Endodermal cell (in vitro differentiated cells): ENCODE results near the gene MYRIP. TPM values are rescaled to one million over a fixed set of nuclear protein-coding genes. Genes with fewer than 3 reads are reported as not detected.

Source experiments
- DNase-seq: peaks from one replicate; pipeline ENCODE4 v3.0.0-alpha.2; 2017
- H3K27ac ChIP-seq: 2 replicates; pipeline ENCODE4 v1.5.1; 2013; ENCODE audit warnings: mild to moderate bottlenecking, low read depth, low read length, moderate library complexity
- H3K27me3 ChIP-seq: 2 replicates; pipeline ENCODE4 v1.6.1; 2013; ENCODE audit warnings: mild to moderate bottlenecking, low read length, moderate library complexity; ENCODE audit not compliant: insufficient read depth, control insufficient read depth, poor library complexity, severe bottlenecking
- H3K36me3 ChIP-seq: 2 replicates; pipeline ENCODE4 v1.7.0; 2013; ENCODE audit warnings: mild to moderate bottlenecking, low read length, moderate library complexity; ENCODE audit not compliant: control insufficient read depth, insufficient read depth
- H3K4me1 ChIP-seq: one replicate; pipeline ENCODE4 v1.7.0; 2013; ENCODE audit warnings: low read length; ENCODE audit not compliant: control insufficient read depth, insufficient read depth
- H3K4me3 ChIP-seq: 2 replicates; pipeline ENCODE4 v1.5.1; 2013; ENCODE audit warnings: mild to moderate bottlenecking, low read length, moderate library complexity
- H3K9ac ChIP-seq: 2 replicates; pipeline ENCODE4 v1.6.1; 2013; ENCODE audit warnings: mild to moderate bottlenecking, low read length, moderate library complexity; ENCODE audit not compliant: poor library complexity, severe bottlenecking; ENCODE audit errors: extremely low read depth
- H3K9me3 ChIP-seq: 2 replicates; pipeline ENCODE4 v1.6.1; 2013; ENCODE audit warnings: mild to moderate bottlenecking, low read length, moderate library complexity; ENCODE audit not compliant: control insufficient read depth
- H3K27ac Mint-ChIP-seq: 2 replicates; pipeline ENCODE4 v1.8.0; 2020; ENCODE audit warnings: mixed read lengths
- H3K27me3 Mint-ChIP-seq: 2 replicates; pipeline ENCODE4 v1.8.0; 2021; ENCODE audit warnings: mild to moderate bottlenecking, mixed read lengths; ENCODE audit not compliant: insufficient read depth
- H3K36me3 Mint-ChIP-seq: 2 replicates; pipeline ENCODE4 v1.8.0; 2020; ENCODE audit warnings: low read depth, mixed read lengths
- H3K4me1 Mint-ChIP-seq: 2 replicates; pipeline ENCODE4 v1.8.0; 2020; ENCODE audit warnings: mixed read lengths
- H3K4me3 Mint-ChIP-seq: 2 replicates; pipeline ENCODE4 v1.8.0; 2020; ENCODE audit warnings: mild to moderate bottlenecking, moderate library complexity, mixed read lengths
- H3K9me3 Mint-ChIP-seq: 2 replicates; pipeline ENCODE4 v1.8.0; 2020; ENCODE audit warnings: mild to moderate bottlenecking, mixed read lengths
- WGBS, 2 experiments: methylation state at CpG; one replicate each; pipeline versions ENCODE4 v1.1.5 to v1.1.7; 2013; ENCODE audit warnings: missing lambda C conversion rate in 2 of 2, mixed read lengths in 1 of 2; ENCODE audit not compliant: insufficient coverage in 1 of 2, insufficient read length in 1 of 2; 5-methylcytosine and 5-hydroxymethylcytosine counted together
- total RNA-seq, 2 donors: library from RNA; stranded (reverse); fragmentation: NEBNext Ultra II Directional in 1 of 2; extraction: Animal tissue kit (Norgen Biotek cat#: 25700) in 1 of 2; gene quantifications; 2 replicates in 1 of 2; 3 replicates in 1 of 2; pipeline ENCODE4 v1.2.1, GENCODE V29; 2021
- TF ChIP-seq, protein P1 (sequence below): fragments of 200-600 bp; sonication (generic); conservative IDR thresholded peaks from 2 replicates; pipeline ENCODE4 v1.5.0; 2021; ENCODE audit warnings: antibody characterized with exemption, mild to moderate bottlenecking

MYRIP gene
- total RNA-seq, 2 donors from 2014 or later: 4.3 to 4.6 TPM

DNA sequence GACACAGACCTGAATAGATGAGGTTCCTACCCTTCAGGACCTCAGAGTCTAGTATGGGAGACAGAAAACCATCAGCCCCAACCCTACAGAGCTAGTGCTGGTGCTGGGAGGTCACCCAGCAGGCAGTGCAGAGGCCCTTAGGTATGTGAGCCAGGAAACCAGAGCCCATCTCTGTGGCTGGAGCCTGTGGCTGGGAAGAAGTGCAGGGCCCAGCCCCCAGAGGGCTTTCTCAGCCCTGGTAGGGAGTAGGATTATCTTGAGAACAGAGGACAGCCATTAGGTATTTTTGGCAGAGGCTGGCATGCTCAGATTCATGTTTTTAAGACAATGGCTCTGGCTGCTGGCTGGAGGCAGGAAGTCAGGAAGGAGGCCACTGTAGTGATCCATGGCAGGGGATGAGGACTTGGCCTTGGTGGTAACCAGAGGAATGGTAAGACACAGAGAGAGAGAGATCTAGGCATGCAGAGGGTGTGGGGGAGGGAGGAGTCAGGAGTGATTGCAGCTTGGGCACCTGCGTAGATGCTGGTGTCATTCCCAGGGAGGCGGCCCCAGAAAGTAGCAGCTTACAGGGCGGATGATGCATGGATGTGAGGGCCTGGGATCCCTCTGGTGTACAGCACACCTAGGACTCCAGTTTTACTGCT is 279.2 kb downstream of the MYRIP start:
- peak; percentile 59 for DNase-seq
- H3K4me3 Mint-ChIP-seq: no peak overlapping the region
- no peaks in the 10 kb centered on the region for H3K27me3 Mint-ChIP-seq
- no peaks in the 10 kb centered on the region for H3K9me3 ChIP-seq
- H3K9ac ChIP-seq: no peak overlapping the region
- H3K27ac ChIP-seq: no peak overlapping the region
- peaks cover 11% of the 10 kb centered on the region for H3K4me1 Mint-ChIP-seq
- H3K9me3 Mint-ChIP-seq: peaks cover 2% of the 10 kb centered on the region
- peaks cover 4% of the 10 kb centered on the region for H3K4me1 ChIP-seq
- no peak overlapping the region for H3K4me3 ChIP-seq
- H3K27ac Mint-ChIP-seq: no peak overlapping the region
- TF ChIP-seq, protein P1, sequence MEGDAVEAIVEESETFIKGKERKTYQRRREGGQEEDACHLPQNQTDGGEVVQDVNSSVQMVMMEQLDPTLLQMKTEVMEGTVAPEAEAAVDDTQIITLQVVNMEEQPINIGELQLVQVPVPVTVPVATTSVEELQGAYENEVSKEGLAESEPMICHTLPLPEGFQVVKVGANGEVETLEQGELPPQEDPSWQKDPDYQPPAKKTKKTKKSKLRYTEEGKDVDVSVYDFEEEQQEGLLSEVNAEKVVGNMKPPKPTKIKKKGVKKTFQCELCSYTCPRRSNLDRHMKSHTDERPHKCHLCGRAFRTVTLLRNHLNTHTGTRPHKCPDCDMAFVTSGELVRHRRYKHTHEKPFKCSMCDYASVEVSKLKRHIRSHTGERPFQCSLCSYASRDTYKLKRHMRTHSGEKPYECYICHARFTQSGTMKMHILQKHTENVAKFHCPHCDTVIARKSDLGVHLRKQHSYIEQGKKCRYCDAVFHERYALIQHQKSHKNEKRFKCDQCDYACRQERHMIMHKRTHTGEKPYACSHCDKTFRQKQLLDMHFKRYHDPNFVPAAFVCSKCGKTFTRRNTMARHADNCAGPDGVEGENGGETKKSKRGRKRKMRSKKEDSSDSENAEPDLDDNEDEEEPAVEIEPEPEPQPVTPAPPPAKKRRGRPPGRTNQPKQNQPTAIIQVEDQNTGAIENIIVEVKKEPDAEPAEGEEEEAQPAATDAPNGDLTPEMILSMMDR: no peak
- H3K36me3 Mint-ChIP-seq: no peaks in the 10 kb centered on the region
- H3K27me3 ChIP-seq: no peaks in the 10 kb centered on the region
- no peaks in the 10 kb centered on the region for H3K36me3 ChIP-seq
- WGBS, 2 experiments: 91% methylated on average over 3 of the region's 3 CpGs; no CpG with 5 or more reads in 1 of the 2 experiments

DNA sequence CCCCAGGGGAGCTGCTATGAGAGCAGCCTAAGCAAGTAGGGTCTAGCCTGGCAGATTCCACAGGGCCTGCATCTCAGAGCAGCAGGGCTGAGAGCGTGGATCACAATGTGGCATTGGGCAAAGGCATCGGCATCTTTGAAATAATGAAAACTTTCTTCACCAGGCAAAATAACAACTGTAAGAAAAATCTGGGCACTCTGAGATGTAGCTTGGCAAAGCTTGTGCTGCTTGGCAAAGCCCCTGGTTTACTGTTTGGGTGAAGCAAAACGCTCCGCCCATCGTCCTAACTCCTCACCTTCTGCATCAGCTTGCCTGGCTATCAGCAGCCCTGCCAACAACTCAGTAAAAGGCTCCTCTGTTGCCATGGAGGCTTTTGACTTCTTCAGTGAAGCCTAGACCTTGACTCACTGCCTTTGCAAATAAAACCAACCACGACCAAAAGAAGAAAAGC is 287.3 kb downstream of the MYRIP start:
- H3K4me3 ChIP-seq: no peak overlapping the region
- Mint-ChIP-seq H3K4me3 (no peak overlapping the region), H3K9me3 (peaks cover 5% of the 10 kb centered on the region), H3K4me1 (no peaks in the 10 kb centered on the region), H3K27me3 (peaks cover 2% of the 10 kb centered on the region), H3K36me3 (no peaks in the 10 kb centered on the region), H3K27ac (no peak overlapping the region)
- H3K9me3 ChIP-seq: no peaks in the 10 kb centered on the region
- no peak overlapping the region for H3K9ac ChIP-seq
- WGBS, 2 experiments: 87 to 92% methylated on average over 5 to 6 of the region's 6 CpGs
- TF ChIP-seq, protein P1: no peak
- no peaks in the 10 kb centered on the region for H3K4me1 ChIP-seq
- no peaks in the 10 kb centered on the region for H3K36me3 ChIP-seq
- no peak overlapping the region for H3K27ac ChIP-seq
- no peaks in the 10 kb centered on the region for H3K27me3 ChIP-seq
- no peak for DNase-seq

DNA sequence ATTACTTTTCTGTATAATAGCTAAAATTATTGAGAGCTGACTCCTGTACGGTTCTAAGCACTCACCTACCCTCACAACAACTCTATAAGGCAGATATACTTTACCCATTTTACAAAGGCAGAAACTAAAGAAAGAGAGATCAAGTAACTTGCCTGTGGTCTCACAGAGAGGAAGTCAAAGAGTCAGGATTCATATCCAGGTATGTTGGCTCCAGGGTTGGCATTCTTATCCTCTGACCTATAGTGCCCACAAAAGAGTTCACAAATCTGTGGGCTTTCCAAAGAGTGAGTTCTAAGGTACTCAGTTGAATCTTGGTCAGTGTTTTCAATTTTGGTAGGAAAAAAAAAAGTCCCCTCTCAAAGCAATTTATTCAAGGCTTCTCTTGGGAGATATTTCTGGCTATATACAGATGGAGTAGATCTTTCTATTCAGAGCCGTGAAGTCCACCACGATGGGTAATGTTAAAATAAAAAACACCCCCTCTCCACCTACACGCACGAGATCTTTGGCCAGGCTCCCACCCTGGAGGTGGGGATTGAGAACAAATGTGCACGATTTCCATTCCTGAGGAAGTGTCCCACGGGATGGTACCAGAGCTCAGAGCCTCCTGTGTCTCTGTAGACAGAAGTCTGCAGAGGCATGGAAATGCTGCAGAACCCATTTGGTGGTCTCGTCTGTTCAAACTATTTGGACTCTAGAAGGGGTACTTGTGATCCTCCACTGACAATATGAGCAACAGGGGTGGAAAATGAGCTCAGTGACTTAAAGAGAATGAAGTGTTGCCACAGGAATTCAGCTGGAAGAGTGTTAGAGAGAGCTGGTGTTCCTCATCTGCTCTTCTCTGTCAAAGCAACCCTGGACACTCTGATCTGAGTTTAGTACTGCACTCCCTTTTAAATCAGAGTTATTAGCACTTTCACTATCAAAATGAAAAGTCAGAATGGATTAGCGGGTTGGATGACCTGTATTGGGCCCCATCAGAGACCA is 288.0 kb downstream of the MYRIP start:
- H3K4me3 Mint-ChIP-seq: no peak overlapping the region
- TF ChIP-seq, protein P1: no peak
- no peak overlapping the region for H3K9ac ChIP-seq

More for the DNA sequence above, 288.0 kb downstream of the MYRIP start:
- no peaks in the 10 kb centered on the region for H3K27me3 ChIP-seq
- no peak overlapping the region for H3K4me3 ChIP-seq
- H3K36me3 ChIP-seq: no peaks in the 10 kb centered on the region
- H3K27ac ChIP-seq: no peak overlapping the region
- WGBS, 2 experiments: 79 to 96% methylated on average over 6 to 8 of the region's 9 CpGs
- Mint-ChIP-seq H3K27me3 (peaks cover 2% of the 10 kb centered on the region), H3K27ac (no peak overlapping the region), H3K4me1 (no peaks in the 10 kb centered on the region), H3K9me3 (peaks cover 5% of the 10 kb centered on the region), H3K36me3 (no peaks in the 10 kb centered on the region)
- no peaks in the 10 kb centered on the region for H3K9me3 ChIP-seq
- no peak for DNase-seq
- H3K4me1 ChIP-seq: no peaks in the 10 kb centered on the region
